ENCODE results near the gene DEGS2.

DEGS2 gene

DNA sequence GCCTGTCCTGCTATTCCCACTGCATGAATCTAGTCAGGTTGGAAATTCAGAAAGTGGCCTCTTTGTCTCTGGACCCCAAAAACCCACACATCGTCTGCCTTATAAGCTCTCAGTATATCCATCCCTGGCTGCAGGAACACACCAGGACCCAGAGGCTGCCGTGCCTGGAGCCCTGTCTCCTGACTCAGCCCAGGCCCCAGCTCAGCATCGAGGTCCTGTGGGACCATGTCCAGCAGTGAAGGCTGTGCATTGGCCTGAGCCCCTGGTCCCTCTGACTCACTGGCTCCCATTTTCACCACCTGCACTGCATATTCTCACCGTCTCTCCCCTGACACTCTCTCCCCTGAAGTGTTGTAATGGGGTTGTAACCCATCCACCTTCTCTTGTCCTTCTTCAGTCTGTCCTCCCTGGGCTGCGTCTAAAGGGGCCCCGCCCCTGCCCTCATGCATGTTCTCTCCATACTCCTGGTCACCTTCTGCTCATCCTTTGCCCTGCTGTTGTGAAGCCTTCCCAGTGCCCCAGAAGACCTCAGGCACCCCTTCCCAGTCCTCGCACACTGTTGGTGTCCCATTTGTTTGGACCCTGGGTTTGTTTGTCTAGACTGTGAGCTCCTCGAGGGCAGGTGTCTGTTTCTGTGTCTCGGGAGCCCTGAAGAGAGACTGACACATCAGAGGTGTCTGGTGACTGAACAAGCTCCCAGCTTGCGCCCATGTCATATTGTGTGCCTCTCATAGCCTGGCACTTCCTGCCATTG lies 50.4 kb downstream of the DEGS2 start:
- no peak for TF ChIP-seq PAX5 (IDR thresholded peaks at IDR 0.05; ENCODE audit: insufficient read depth, low read length, severe bottlenecking)
- no peak for TF ChIP-seq POLR2A (IDR thresholded peaks at IDR 0.05; ENCODE audit: low read depth, low read length)
- no peak for TF ChIP-seq TAF1 (IDR thresholded peaks at IDR 0.05; ENCODE audit: low read depth, low read length)
- TF ChIP-seq POU2F2 (IDR thresholded peaks at IDR 0.05; ENCODE audit: low read depth, low read length): no peak
- TF ChIP-seq SPI1 (IDR thresholded peaks at IDR 0.05; ENCODE audit: low read depth, low read length): no peak
- TF ChIP-seq POLR2AphosphoS5 (IDR thresholded peaks at IDR 0.05; ENCODE audit: low read depth, low read length): no peak
- no peak for FAIRE-seq
- no peak for DNase-seq (ENCODE audit: insufficient read length, low spot score)

- peak; percentile 93 for FAIRE-seq
- 0 out of 2 replicates have a peak, but pooled peaks have one; percentile 1 for TF ChIP-seq SPI1 (IDR thresholded peaks at IDR 0.05; ENCODE audit: low read depth, low read length)
- TF ChIP-seq POLR2A (IDR thresholded peaks at IDR 0.05; ENCODE audit: low read depth, low read length): no peak
- DNase-seq (ENCODE audit: insufficient read length, low spot score): peak; percentile 77
Observed at GRCh38 chr14:100108042-100108825, 51.2 kb downstream of the DEGS2 start.

DNA sequence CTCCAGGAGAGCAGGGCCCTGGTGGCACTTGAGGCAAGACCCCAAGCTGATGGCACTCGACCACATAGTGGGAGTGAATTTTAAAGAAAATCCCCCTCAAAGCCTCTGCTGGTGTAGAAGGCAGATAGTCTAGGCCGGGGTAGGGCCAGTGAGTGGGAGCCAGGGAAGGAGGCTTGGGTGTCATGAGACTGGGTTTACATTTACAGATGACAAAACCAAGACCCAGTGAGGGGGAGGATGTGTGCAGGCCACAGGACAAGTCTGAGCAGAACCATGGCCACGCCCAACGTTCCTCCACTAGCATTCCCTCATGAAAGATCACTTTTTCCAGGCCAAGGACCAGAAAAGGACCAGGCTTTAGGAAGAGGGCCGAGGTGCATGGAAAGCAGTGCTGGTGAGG lies 52.2 kb downstream of the DEGS2 start:
- TF ChIP-seq POU2F2 (IDR thresholded peaks at IDR 0.05; ENCODE audit: low read depth, low read length) (no peak), POLR2A (IDR thresholded peaks at IDR 0.05; ENCODE audit: low read depth, low read length) (no peak), PAX5 (IDR thresholded peaks at IDR 0.05; ENCODE audit: insufficient read depth, low read length, severe bottlenecking) (no peak), POLR2AphosphoS5 (IDR thresholded peaks at IDR 0.05; ENCODE audit: low read depth, low read length) (no peak), SPI1 (IDR thresholded peaks at IDR 0.05; ENCODE audit: low read depth, low read length) (no peak), TAF1 (IDR thresholded peaks at IDR 0.05; ENCODE audit: low read depth, low read length) (no peak)
- DNase-seq (ENCODE audit: insufficient read length, low spot score) (no peak), FAIRE-seq (peak; percentile 28)

DNA sequence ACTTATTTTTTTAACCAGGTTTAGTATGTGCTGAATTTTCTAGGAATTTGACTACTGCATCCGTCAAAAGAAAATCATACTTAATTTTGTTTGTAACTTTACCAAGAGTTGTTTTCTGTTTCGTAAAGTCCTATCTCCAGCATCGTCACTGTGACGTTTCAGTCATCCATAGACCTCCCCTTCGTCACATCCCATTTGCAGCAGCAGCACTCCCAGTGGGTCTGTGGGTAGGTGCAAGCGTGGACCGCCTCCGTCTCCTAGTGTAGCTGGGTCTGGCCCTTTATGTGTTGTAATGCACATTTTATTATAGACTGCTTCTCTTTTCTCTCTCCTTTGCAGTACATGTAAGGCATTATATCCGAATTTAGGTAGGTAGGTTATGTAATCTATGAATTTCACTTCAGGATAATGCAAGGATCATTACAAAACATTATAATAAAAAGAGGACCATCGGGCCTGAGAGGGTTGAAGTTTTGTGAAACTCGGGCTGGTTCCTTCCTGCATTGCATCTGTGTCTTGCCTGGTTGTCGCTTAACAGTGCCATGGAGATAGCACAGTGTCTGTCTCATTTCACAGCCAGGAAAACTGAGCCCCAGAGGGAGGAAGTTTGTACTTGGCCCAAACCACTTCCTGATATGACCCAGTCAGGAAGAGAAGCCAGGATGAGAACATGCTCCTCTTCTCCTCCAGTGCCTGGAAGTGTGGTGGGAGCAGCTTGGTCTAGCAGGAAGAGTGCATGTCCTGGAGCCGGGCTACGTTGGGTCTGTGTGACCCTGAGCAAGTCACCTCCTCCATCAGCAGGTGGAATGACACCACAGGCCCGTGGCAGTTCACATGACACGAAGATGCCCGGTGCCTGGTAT lies 53.0 kb downstream of the DEGS2 start:
- FAIRE-seq (no peak), DNase-seq (ENCODE audit: insufficient read length, low spot score) (no peak)
- TF ChIP-seq POLR2A (IDR thresholded peaks at IDR 0.05; ENCODE audit: low read depth, low read length) (no peak), SPI1 (IDR thresholded peaks at IDR 0.05; ENCODE audit: low read depth, low read length) (no peak), POU2F2 (IDR thresholded peaks at IDR 0.05; ENCODE audit: low read depth, low read length) (no peak), TAF1 (IDR thresholded peaks at IDR 0.05; ENCODE audit: low read depth, low read length) (no peak)

DNA sequence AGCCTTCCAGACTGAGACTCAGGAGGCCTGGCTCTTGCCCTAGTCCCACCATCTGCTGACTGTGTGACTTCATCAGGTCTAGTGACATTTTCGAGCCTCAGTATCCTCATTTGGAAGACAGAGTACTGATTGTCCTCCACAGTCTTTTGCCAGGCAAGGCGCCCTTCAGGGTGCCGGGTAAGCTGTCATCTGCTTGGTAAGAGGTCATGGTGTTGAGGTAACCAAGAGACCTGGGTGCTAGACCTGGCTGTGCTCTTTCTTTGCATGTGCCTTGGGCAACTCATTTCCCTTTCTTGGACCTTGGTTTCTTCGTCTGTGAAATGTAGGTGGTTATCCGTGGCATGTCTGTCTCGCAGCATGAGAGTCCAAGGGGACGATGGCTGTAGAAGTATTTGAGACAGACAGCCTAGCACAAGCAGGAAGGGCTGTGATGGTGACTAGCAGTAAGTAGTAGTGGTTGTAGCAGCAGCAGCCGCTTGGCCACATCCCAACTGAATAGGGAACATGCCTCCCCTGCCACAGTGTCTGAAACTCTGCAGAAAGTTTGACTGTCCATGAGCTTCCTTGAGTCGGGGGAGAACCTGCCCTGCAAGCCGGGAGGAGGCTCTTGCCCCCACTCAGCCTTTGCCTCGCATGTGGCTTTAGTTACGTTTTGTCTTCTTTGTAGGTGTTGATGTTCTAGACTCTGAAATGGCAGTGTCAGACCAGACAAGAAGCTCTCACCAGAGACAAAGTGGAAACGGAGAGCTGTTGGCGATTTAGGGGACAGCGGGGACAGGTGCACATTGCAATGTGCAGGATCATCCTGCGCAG lies 53.9 kb downstream of the DEGS2 start:
- FAIRE-seq: no peak
- no peak for DNase-seq (ENCODE audit: insufficient read length, low spot score)
- TF ChIP-seq POLR2A (IDR thresholded peaks at IDR 0.05; ENCODE audit: low read depth, low read length) (no peak), POU2F2 (IDR thresholded peaks at IDR 0.05; ENCODE audit: low read depth, low read length) (no peak)

DNA sequence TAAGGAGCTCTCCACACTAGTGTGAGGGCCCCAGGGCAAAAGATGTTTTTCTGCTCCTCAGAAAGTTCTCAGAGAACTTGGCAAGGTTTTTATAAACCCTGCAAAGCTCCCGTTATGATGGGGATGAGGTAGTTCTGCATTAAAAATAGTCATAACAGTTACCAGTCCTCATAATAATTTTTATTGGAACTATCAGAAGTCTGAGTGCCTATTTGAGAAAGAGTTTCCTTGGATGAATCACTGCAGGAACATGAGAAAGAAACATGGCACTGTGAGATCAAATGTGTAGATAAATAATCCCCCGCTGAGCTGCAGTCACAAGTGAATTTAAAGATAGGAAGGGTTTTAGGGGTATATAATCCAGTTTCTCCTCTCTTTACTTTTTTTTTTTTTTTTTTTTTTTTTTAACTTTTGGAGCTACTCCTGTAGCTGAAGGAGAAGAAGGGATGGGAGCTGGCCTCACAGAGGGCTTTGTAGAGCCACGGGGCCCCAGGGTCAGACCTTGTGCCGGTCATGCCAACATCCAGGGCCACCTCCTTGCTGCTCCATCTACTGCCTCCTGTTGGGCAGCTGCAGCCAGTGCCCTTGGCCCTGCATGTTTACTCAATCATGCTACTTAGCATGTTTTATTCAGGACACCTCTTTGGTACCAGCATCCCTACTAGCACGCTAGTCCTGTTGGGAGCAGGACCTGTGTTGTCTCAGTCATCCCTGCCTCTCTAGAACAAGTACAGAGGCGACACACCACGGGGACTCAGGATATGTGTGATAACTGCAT lies 54.7 kb downstream of the DEGS2 start:
- no peak for DNase-seq (ENCODE audit: insufficient read length, low spot score)
- FAIRE-seq: no peak
- no peak for TF ChIP-seq POLR2A (IDR thresholded peaks at IDR 0.05; ENCODE audit: low read depth, low read length)
- no peak for TF ChIP-seq SPI1 (IDR thresholded peaks at IDR 0.05; ENCODE audit: low read depth, low read length)
- no peak for TF ChIP-seq PAX5 (IDR thresholded peaks at IDR 0.05; ENCODE audit: insufficient read depth, low read length, severe bottlenecking)
- TF ChIP-seq TAF1 (IDR thresholded peaks at IDR 0.05; ENCODE audit: low read depth, low read length): no peak
- TF ChIP-seq POU2F2 (IDR thresholded peaks at IDR 0.05; ENCODE audit: low read depth, low read length): no peak
- TF ChIP-seq POLR2AphosphoS5 (IDR thresholded peaks at IDR 0.05; ENCODE audit: low read depth, low read length): no peak

DNA sequence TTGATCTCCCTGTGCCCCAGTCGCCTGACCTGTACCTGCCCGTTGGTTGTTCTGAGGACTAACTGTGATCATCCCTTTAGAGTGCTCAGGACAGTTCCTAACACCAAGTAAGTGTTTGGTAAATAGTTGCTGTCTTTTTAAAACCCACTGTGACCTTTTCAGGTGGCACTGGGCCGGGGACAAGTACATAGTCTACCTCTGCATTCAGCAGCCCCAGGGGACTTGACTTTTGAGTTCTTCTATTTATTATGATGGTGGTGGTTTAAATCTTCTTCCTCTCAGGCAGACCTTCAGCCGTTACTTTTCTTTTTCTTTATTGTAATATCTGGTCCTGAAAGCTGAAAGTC lies 55.5 kb downstream of the DEGS2 start:
- TF ChIP-seq PAX5 (IDR thresholded peaks at IDR 0.05; ENCODE audit: insufficient read depth, low read length, severe bottlenecking) (no peak), POU2F2 (IDR thresholded peaks at IDR 0.05; ENCODE audit: low read depth, low read length) (no peak), TAF1 (IDR thresholded peaks at IDR 0.05; ENCODE audit: low read depth, low read length) (no peak), POLR2A (IDR thresholded peaks at IDR 0.05; ENCODE audit: low read depth, low read length) (no peak), SPI1 (IDR thresholded peaks at IDR 0.05; ENCODE audit: low read depth, low read length) (no peak), POLR2AphosphoS5 (IDR thresholded peaks at IDR 0.05; ENCODE audit: low read depth, low read length) (no peak)
- no peak for FAIRE-seq
- DNase-seq (ENCODE audit: insufficient read length, low spot score): no peak

GRCh38 chr14:100103250-100104005 lies 56.0 kb downstream of the DEGS2 start:
- TF ChIP-seq POLR2A (IDR thresholded peaks at IDR 0.05; ENCODE audit: low read depth, low read length): no peak
- FAIRE-seq (no peak), DNase-seq (ENCODE audit: insufficient read length, low spot score) (no peak)
